ENCODE measurements around the gene KCNAB1.

GRCh38 chr3:156131799-156132198, 11.4 kb downstream of the KCNAB1 start:
- TF ChIP-seq CTCF (IDR thresholded peaks at IDR 0.05) (no peak), EZH2 (IDR thresholded peaks at IDR 0.05; ENCODE audit: borderline replicate concordance, insufficient read depth, low read depth, low read length, poor library complexity, severe bottlenecking) (no peak)

Measured in B cell (primary cell).